Measurements from ENCODE around the gene RELT. TPM values are rescaled to one million over a fixed set of nuclear protein-coding genes. Genes with fewer than 3 reads are reported as not detected.

Gene RELT
- total RNA-seq, 1 experiment from 2014 or later, result 10.2 TPM

DNA sequence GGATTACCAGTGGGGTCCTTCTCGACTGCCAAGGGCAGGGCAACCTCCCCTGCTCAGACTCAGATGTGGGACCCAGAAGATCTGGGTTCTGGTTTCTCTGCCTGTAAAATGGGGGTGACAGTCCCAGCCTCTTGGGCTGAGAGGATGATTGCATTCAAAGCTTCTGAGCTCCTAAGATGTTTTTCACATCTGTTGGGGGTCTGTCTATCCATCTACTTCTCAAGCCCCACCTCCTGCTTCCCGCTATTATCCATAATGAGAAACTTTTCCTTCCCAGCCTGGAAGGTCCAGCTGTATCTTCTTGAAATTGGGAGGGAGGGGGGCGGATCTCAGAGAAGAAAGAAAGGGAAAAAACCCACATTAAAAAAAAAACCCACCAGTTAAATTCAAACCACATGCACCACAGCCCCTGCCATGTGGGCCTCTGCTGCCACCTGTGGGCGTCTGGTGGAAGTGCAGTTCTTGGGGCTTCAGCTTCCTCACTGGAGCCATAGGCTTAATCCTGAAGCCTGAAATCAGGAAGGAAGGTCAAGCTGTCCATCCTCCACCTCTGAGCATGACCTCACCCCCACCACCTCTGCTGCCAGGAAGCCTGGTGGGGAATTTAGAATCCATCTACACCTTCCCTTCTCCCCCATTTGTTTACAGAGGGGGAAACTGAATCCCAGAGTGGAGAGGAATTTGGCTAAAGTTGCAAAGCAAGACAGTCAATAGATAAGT, 40.8 kb upstream of the RELT start:
- H2AK5ac ChIP-seq (ENCODE audit: insufficient read length, low read length), result no peak overlapping the region
- H2AFZ ChIP-seq (ENCODE audit: low read length), result no peak overlapping the region
- H3K4me1 ChIP-seq (ENCODE audit: insufficient read depth, low read length), result peaks cover 7% of the 10 kb centered on the region; the same call in 1 of the 2 replicates
- peaks cover 45 to 54% of the 10 kb centered on the region in 2 experiments for H3K4me1 Mint-ChIP-seq
- H2BK5ac ChIP-seq (ENCODE audit: insufficient read length, low read length), result no peak overlapping the region
- H3K14ac ChIP-seq (ENCODE audit: insufficient read depth, low read length), result no peak overlapping the region
- no peaks in the 10 kb centered on the region for H4K20me1 ChIP-seq (ENCODE audit: control insufficient read depth, insufficient read depth, insufficient read length)
- no peak overlapping the region for H3K4ac ChIP-seq (ENCODE audit: low read depth, low read length)
- H3K23ac ChIP-seq (ENCODE audit: insufficient read length, low read depth, low read length), result no peak overlapping the region
- no peak overlapping the region for H2BK15ac ChIP-seq (ENCODE audit: low read depth, low read length)
- H3K9me3 Mint-ChIP-seq, result no peaks in the 10 kb centered on the region
- no peak overlapping the region for H3K9ac ChIP-seq (ENCODE audit: extremely low read depth, insufficient read length, low read length)
- no peaks in the 10 kb centered on the region for H3K79me2 ChIP-seq (ENCODE audit: insufficient read depth, low read length)
- no peak overlapping the region for H4K5ac ChIP-seq (ENCODE audit: insufficient read length, low read depth, low read length)
- no peak overlapping the region for H4K8ac ChIP-seq (replicated peaks; ENCODE audit: insufficient read length, low read depth, low read length)
- H3K56ac ChIP-seq (ENCODE audit: insufficient read length, low read depth, low read length), result no peak overlapping the region
- H3K27me3 Mint-ChIP-seq (ENCODE audit: low read depth), result peaks cover 75% of the 10 kb centered on the region
- TF ChIP-seq, protein P1, sequence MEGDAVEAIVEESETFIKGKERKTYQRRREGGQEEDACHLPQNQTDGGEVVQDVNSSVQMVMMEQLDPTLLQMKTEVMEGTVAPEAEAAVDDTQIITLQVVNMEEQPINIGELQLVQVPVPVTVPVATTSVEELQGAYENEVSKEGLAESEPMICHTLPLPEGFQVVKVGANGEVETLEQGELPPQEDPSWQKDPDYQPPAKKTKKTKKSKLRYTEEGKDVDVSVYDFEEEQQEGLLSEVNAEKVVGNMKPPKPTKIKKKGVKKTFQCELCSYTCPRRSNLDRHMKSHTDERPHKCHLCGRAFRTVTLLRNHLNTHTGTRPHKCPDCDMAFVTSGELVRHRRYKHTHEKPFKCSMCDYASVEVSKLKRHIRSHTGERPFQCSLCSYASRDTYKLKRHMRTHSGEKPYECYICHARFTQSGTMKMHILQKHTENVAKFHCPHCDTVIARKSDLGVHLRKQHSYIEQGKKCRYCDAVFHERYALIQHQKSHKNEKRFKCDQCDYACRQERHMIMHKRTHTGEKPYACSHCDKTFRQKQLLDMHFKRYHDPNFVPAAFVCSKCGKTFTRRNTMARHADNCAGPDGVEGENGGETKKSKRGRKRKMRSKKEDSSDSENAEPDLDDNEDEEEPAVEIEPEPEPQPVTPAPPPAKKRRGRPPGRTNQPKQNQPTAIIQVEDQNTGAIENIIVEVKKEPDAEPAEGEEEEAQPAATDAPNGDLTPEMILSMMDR (conservative IDR thresholded peaks at IDR 0.05), result peak; percentile 97
- H4K91ac ChIP-seq (ENCODE audit: insufficient read length, low read depth, low read length), result no peak overlapping the region
- no peak overlapping the region for H2BK12ac ChIP-seq (ENCODE audit: insufficient read length, low read depth, low read length)
- H3K27me3 ChIP-seq (ENCODE audit: insufficient read depth, low read length), result peaks cover 28% of the 10 kb centered on the region
- DNase-seq, result peak; percentile 82
- no peak overlapping the region for H3K18ac ChIP-seq (ENCODE audit: insufficient read length, low read depth, low read length)
- H3K79me1 ChIP-seq (ENCODE audit: insufficient read depth, low read depth, low read length, poor library complexity, severe bottlenecking), result no peaks in the 10 kb centered on the region
- no peak overlapping the region for H3K4me2 ChIP-seq (ENCODE audit: insufficient read depth, insufficient read length, low read length)
- no peak overlapping the region for H2BK120ac ChIP-seq (ENCODE audit: low read depth, low read length, poor library complexity, severe bottlenecking)
- no peak overlapping the region for H3K27ac Mint-ChIP-seq
- no peaks in the 10 kb centered on the region for H3K9me3 ChIP-seq (ENCODE audit: control insufficient read depth, low read depth, low read length)
- H3K4me3 Mint-ChIP-seq, result no peak overlapping the region
- no peak overlapping the region for H3T11ph ChIP-seq (ENCODE audit: low read length)
- no peaks in the 10 kb centered on the region for H3K23me2 ChIP-seq (ENCODE audit: insufficient read length, low read depth, low read length, poor library complexity, severe bottlenecking)
- no peak overlapping the region for H3K27ac ChIP-seq (ENCODE audit: insufficient read length, low read depth, low read length)
- WGBS (ENCODE audit: extremely low coverage, insufficient read length, low lambda C conversion rate), result no CpG with 5 or more reads among the region's 4 CpGs
- no peak overlapping the region for H2BK20ac ChIP-seq (ENCODE audit: low read depth, low read length, poor library complexity, severe bottlenecking)
- H3K36me3 Mint-ChIP-seq (ENCODE audit: insufficient read depth in 1 of 3, low read depth in 3 of 3), result no peaks in the 10 kb centered on the region

All from H9 (cell line).